HepG2 (cell line): ENCODE results near the gene COPS9. TPM values are rescaled to one million over a fixed set of nuclear protein-coding genes. Genes with fewer than 3 reads are reported as not detected.

Source experiments
- ATAC-seq: fragments of 200-7000 bp; cut with Tn5 transposase; 3 replicates; pipeline ENCODE4 v1.9.1; 2020; ENCODE audit warnings: mild to moderate bottlenecking, moderate library complexity
- BruUV-seq: library from RNA; stranded (reverse); fragments of 400-500 nt; replicated peaks from 2 replicates; lab custom pipeline; 2021; lab: Mats Ljungman, UMichigan
- CTCF ChIA-PET: fragments of 300-600 bp; formaldehyde crosslinking; extraction: SDS; loops from one replicate; lab custom pipeline; 2021; ENCODE audit warnings: low total read pairs, inconsistent platforms, low intra/inter-chr PET ratio; lab: Yijun Ruan, JAX
- POLR2A ChIA-PET: fragments of 350-600 bp; sonication (Branson Sonifier 250); formaldehyde crosslinking; loops from one replicate; lab custom pipeline; 2020; ENCODE audit warnings: antibody characterized with exemption, inconsistent platforms; lab: Yijun Ruan, JAX
- DNase-seq: peaks from one replicate; pipeline ENCODE4 v3.0.0-alpha.2; 2015; ENCODE audit warnings: low spot score
- FAIRE-seq: peaks from 3 replicates; lab custom pipeline; 2011; peaks lifted over from hg19 to GRCh38; lab: Jason Lieb, UNC
- H2AFZ ChIP-seq: one replicate; pipeline ENCODE4 v1.6.1; 2011; ENCODE audit warnings: low read length, inconsistent platforms
- H3K27ac ChIP-seq: fragments of 300-600 bp; 3 replicates; pipeline ENCODE4 v1.8.0; 2011; ENCODE audit warnings: mixed run types, mild to moderate bottlenecking, mixed read lengths, low read length, inconsistent platforms; ENCODE audit not compliant: insufficient read depth; ENCODE audit errors: extremely low read length
- H3K27me3 ChIP-seq, 2 experiments: fragments of 200-600 bp in 1 of 2; 2 replicates in 1 of 2; 3 replicates in 1 of 2; pipeline versions ENCODE4 v1.6.0 to v1.8.0; 2011; ENCODE audit warnings: low read length in 2 of 2, mild to moderate bottlenecking in 2 of 2, moderate library complexity in 2 of 2, inconsistent platforms in 1 of 2; ENCODE audit not compliant: insufficient read depth in 2 of 2, control insufficient read depth in 1 of 2
- H3K36me3 ChIP-seq, 2 experiments: fragments of 200-600 bp in 1 of 2; replicated peaks in 1 of 2; 2 replicates in 1 of 2; 3 replicates in 1 of 2; pipeline versions ENCODE4 v1.5.1 to v1.8.0; 2011; ENCODE audit warnings: low read length in 2 of 2, inconsistent platforms in 1 of 2; ENCODE audit not compliant: insufficient read depth in 2 of 2, control insufficient read depth in 1 of 2
- H3K4me1 ChIP-seq: 2 replicates; pipeline ENCODE4 v1.5.1; 2012; ENCODE audit warnings: low read length, inconsistent platforms; ENCODE audit not compliant: insufficient read depth
- H3K4me2 ChIP-seq: 2 replicates; pipeline ENCODE4 v1.6.0; 2011; ENCODE audit warnings: low read depth, low read length, inconsistent platforms
- H3K4me3 ChIP-seq, 3 experiments: fragments of 200-600 bp in 1 of 3; sonication (generic), shearing (Covaris generic) in 1 of 3; replicated peaks in 1 of 3; 2 replicates each; pipeline ENCODE4 v1.5.1; 2011 to 2016; ENCODE audit warnings: low read length in 3 of 3, inconsistent platforms in 2 of 3, low read depth in 2 of 3, mild to moderate bottlenecking in 2 of 3, control low read depth in 1 of 3, mixed read lengths in 1 of 3; ENCODE audit not compliant: insufficient read depth in 1 of 3
- H3K79me2 ChIP-seq: one replicate; pipeline ENCODE4 v1.6.1; 2011; ENCODE audit warnings: low read length, inconsistent platforms; ENCODE audit not compliant: insufficient read depth
- H3K9ac ChIP-seq: 2 replicates; pipeline ENCODE4 v1.6.0; 2011; ENCODE audit warnings: mild to moderate bottlenecking, low read depth, low read length, inconsistent platforms; ENCODE audit not compliant: insufficient read depth
- H3K9me3 ChIP-seq: 2 replicates; pipeline ENCODE4 v1.5.1; 2012; ENCODE audit warnings: mild to moderate bottlenecking, low read length
- H4K20me1 ChIP-seq: 2 replicates; pipeline ENCODE4 v1.6.0; 2011; ENCODE audit warnings: inconsistent platforms, mild to moderate bottlenecking, low read length, moderate library complexity; ENCODE audit not compliant: insufficient read depth
- AGO1 ChIP-seq: fragments of 200-400 bp; formaldehyde crosslinking; IDR thresholded peaks from 2 replicates; pipeline ENCODE4 v1.6.1; 2017; ENCODE audit warnings: mild to moderate bottlenecking, low read depth, low read length, moderate library complexity; ENCODE audit not compliant: poor library complexity, severe bottlenecking
- ARID2 ChIP-seq: sonication (generic); formaldehyde crosslinking; IDR thresholded peaks from 2 replicates; pipeline ENCODE4 v1.8.1; 2022; ENCODE audit warnings: mild to moderate bottlenecking, missing genetic modification reagents, borderline replicate concordance
- CEBPG ChIP-seq: IDR thresholded peaks from 2 replicates; pipeline ENCODE4 v1.6.1; 2016
- HOXA3 ChIP-seq: sonication (generic); formaldehyde crosslinking; IDR thresholded peaks from 2 replicates; pipeline ENCODE4 v1.5.0; 2020; ENCODE audit warnings: missing genetic modification reagents
- HOXA5 ChIP-seq: sonication (generic); formaldehyde crosslinking; IDR thresholded peaks from 2 replicates; pipeline ENCODE4 v1.4.0; 2020; ENCODE audit warnings: missing genetic modification reagents
- IKZF4 ChIP-seq: sonication (generic); formaldehyde crosslinking; IDR thresholded peaks from 2 replicates; pipeline ENCODE4 v1.5.1; 2020; ENCODE audit warnings: borderline replicate concordance, mild to moderate bottlenecking, low read depth, missing genetic modification reagents; ENCODE audit errors: not compliant biosample characterization
- MED1 ChIP-seq: sonication (generic); formaldehyde crosslinking; IDR thresholded peaks from 2 replicates; pipeline ENCODE4 v1.4.0; 2020; ENCODE audit warnings: missing genetic modification reagents
- NFYB ChIP-seq: sonication (generic); formaldehyde crosslinking; IDR thresholded peaks from 2 replicates; pipeline ENCODE4 v1.4.0; 2020; ENCODE audit warnings: missing genetic modification reagents
- TIGD3 ChIP-seq: sonication (generic); formaldehyde crosslinking; IDR thresholded peaks from 2 replicates; pipeline ENCODE4 v1.5.1; 2020; ENCODE audit warnings: mild to moderate bottlenecking, missing genetic modification reagents, borderline replicate concordance
- ZC3H13 ChIP-seq: sonication (generic); formaldehyde crosslinking; IDR thresholded peaks from 2 replicates; pipeline ENCODE4 v1.8.1; 2023; ENCODE audit warnings: mild to moderate bottlenecking, missing genetic modification reagents, moderate library complexity
- ZFP41 ChIP-seq: sonication (generic); formaldehyde crosslinking; IDR thresholded peaks from 2 replicates; pipeline ENCODE4 v1.4.0; 2020; ENCODE audit warnings: mild to moderate bottlenecking, missing genetic modification reagents, borderline replicate concordance
- ZKSCAN5 ChIP-seq: sonication (generic); formaldehyde crosslinking; IDR thresholded peaks from 2 replicates; pipeline ENCODE4 v1.5.1; 2020; ENCODE audit warnings: mild to moderate bottlenecking, missing genetic modification reagents
- ZNF335 ChIP-seq: sonication (generic); formaldehyde crosslinking; IDR thresholded peaks from 2 replicates; pipeline ENCODE4 v1.4.0; 2020; ENCODE audit warnings: missing genetic modification reagents
- ZNF337 ChIP-seq: sonication (generic); formaldehyde crosslinking; IDR thresholded peaks from 2 replicates; pipeline ENCODE4 v1.5.1; 2020; ENCODE audit warnings: missing genetic modification reagents, low read depth, mild to moderate bottlenecking, borderline replicate concordance
- WGBS: methylation state at CpG from one replicate; pipeline ENCODE4 v1.1.6; 2017; ENCODE audit warnings: low lambda C conversion rate; 5-methylcytosine and 5-hydroxymethylcytosine counted together
- in situ Hi-C: cut with HindIII; loops from 2 replicates; pipeline ENCODE4 v1.10.0; 2017; ENCODE audit warnings: low pct_unique_long_range_greater_than_20kb; ENCODE audit not compliant: extremely low pct_ligation_motif_present
- intact Hi-C: fragments of 100-400 bp; cut with micrococcal nuclease; formaldehyde crosslinking; loops from one replicate; pipeline ENCODE4 v1.10.0; 2022; ENCODE audit not compliant: unreplicated experiment
- polyA plus RNA-seq, 8 experiments: library from polyadenylated mRNA; depleted of rRNA in 3 of 8; stranded (reverse) in 7 of 8; unstranded in 1 of 8; fragments of >200 nt; fragmentation: Illumina TruSeq in 4 of 8; extraction: Trizol in 4 of 8; gene quantifications; 2 replicates each; pipeline versions ENCODE4 v1.2.1 to v1.2.3, GENCODE V29; 2011 to 2016; ENCODE audit warnings: low read depth in 4 of 8, missing spikeins in 1 of 8, mixed read lengths in 1 of 8; ENCODE audit not compliant: insufficient read depth in 1 of 8
- total RNA-seq, 5 experiments: library from RNA; depleted of rRNA; stranded (reverse); fragments of >200 nt; fragmentation: Illumina TruSeq; extraction: Trizol; gene quantifications; 2 replicates each; pipeline ENCODE4 v1.2.3, GENCODE V29; 2016; ENCODE audit warnings: low read depth in 1 of 5

COPS9 gene
- total and polyA plus RNA-seq, 2 of the 13 experiments (the other 11 are each of a cell fraction or from before 2014, with no cell fraction given): 180 to 247 TPM

- TF ChIP-seq ZFP41 (CRISPR knock-in tag): no peak
- TF ChIP-seq ARID2 (CRISPR knock-in tag): no peak
- no peak for TF ChIP-seq NFYB
- no peak for TF ChIP-seq ZNF335 (CRISPR knock-in tag)
- TF ChIP-seq AGO1: no peak
- no peak for TF ChIP-seq HOXA3
Measured at GRCh38 chr2:240114233-240114632, 21.9 kb downstream of the COPS9 start (continued).

- Histone ChIP-seq H3K4me1 (no peaks in the 10 kb centered on the region), H3K4me2 (no peak overlapping the region), H4K20me1 (no peaks in the 10 kb centered on the region), H3K27me3 (peaks cover 8 to 41% of the 10 kb centered on the region in 2 experiments), H3K36me3 (no peaks in the 10 kb centered on the region), H3K9me3 (no peaks in the 10 kb centered on the region), H3K27ac (no peak overlapping the region), H3K79me2 (no peaks in the 10 kb centered on the region), H3K9ac (no peak overlapping the region), H3K4me3 (no peak overlapping the region), H2AFZ (no peak overlapping the region)
- in situ Hi-C loops: no loop called here
- TF ChIP-seq ZKSCAN5 (CRISPR knock-in tag) (no peak), ZNF337 (no peak), CEBPG (CRISPR knock-in tag) (no peak), IKZF4 (CRISPR knock-in tag) (no peak), ZC3H13 (no peak), HOXA5 (CRISPR knock-in tag) (no peak), TIGD3 (CRISPR knock-in tag) (no peak), MED1 (no peak)
- intact Hi-C loops: no loop called here
- ATAC-seq (no peak), FAIRE-seq (no peak), DNase-seq (no peak)
- WGBS: 3% methylated on average over 5 of the region's 5 CpGs
- CTCF ChIA-PET: no interaction called here
- BruUV-seq: no TSS peak
- POLR2A ChIA-PET: no interaction called here
Measured at GRCh38 chr2:240112914-240113690, 23.0 kb downstream of the COPS9 start.
